NCI-H2081 (cell line): Measurements from ENCODE around the gene STK32C.
"Not testable (repeated sequence)": the region's sequence is repeated elsewhere in the genome, so short reads cannot be mapped to it uniquely, and the experiment has no call there.

Experiments
- DNase-seq, 2 experiments: peaks; one replicate each; lab custom pipeline; 2025; lab: John Stamatoyannopoulos, UW

Gene STK32C

GRCh38 chr10:132168571-132169030 is 139.1 kb downstream of the STK32C start:
- DNase-seq: no peak

DNA sequence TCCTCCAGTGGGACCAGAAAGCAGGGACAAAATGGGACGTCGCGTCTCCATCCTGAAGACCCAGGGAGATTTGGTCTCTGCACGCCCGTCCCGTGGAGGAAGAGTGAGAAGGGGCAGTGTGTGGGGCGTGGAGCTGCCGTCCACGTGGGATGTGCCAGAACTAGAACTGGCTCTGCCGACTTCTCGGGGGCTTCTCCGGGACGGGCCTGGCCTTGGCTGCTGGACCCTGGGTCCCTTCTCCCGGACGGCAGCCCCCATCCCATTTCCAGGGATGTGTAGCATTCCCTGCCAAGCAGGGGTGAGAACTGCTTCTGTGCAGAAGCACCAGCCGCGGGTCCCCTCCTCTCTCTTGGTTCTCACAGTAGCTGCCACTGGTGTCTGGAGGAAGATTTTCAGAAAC is 139.8 kb downstream of the STK32C start:
- no peak for DNase-seq

DNA sequence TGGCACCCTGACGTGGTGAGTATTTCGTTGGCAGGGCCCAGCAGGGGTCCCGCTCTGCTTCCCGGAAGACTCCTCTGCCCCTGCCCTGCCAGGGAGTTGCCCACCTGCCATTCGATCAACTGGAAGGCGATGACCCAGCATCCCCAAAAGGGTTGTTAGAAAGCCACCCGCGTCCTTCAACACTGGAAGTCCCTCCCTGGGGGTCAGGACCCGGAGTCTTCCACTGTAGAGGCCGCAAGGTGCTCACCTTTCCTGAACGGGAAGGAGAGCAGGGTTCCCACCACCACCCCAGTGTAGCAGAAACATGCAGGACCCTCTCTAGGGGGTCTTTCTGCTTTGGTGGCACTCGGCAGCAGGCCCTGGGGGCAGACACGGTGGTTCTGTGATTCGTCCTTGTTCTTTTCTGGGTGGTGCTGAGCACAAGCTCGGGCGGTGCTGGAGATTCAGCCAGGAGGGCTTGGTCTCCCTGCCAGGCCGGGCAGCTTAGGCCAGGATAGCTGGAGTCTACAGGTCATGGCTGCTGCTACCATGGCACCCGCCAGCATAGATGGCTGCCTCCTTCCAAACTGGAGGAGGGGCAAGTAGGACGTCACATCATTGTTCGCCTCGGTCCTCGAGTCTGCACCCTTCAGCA is 140.6 kb downstream of the STK32C start:
- no peak for DNase-seq

- DNase-seq: no peak
These were observed 141.4 kb downstream of the STK32C start for GRCh38 chr10:132166216-132166950.

- no peak for DNase-seq
These were observed 142.3 kb downstream of the STK32C start for GRCh38 chr10:132165416-132165980.

- DNase-seq: no peak
These were observed 142.9 kb downstream of the STK32C start for GRCh38 chr10:132164761-132165278.

DNA sequence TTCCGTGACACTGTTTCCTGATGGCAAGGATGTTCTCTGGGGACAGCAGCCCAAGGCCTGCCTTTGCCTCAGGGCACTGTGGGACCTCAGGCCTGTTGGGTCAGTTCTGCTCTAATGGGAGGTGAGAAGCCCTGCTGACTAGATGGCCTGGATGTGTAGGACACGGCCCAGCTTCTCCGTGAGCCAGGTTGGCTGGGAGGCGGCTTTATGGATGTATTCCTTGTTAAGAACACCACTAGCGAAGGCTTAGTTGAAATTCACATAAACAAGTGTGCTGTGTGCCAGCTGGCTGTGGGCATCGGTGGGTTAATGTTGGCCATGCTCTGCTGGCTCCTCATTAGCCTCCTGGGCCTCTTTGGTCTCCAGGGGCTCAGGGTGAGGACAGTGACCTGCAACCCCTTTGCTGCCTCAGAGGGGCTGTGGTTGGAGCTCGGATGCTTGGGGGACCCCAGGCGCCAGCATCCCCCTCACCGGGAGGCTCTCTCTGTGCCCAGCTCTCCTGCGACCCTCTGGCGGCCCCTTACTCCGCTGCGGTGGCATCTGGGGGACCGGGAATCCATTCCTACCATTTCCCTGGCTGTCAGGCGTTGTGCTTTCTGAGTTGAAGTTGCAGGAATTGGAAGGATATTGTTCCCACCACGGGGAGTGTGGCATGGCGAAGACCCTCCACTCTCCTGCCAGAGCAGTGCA is 143.8 kb downstream of the STK32C start:
- no peak for DNase-seq

DNA sequence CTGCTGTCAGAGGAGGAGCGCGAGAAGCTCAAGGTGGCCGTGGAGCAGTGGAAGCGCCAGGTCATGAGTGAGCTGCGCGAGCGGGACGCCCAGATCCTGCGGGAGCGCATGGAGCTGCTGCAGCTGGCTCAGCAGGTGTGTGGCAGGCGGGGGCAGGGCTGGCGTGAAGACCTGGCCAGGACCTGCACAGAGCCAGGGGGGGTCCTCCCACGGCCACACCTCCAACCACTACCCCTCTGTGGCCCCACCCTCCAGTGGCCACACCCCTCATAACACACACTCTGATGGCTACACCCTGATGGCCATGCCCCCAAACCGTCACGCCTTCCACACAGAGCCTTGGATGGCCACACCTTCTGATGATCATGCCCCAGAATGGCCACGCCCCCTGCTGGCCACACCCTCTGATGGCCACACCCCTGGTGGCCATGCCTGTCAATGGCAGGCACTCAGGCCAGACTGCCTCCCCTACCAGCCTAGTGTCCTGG is 144.4 kb downstream of the STK32C start:
- DNase-seq: peak in 1 of 2 experiments; percentile 24

DNA sequence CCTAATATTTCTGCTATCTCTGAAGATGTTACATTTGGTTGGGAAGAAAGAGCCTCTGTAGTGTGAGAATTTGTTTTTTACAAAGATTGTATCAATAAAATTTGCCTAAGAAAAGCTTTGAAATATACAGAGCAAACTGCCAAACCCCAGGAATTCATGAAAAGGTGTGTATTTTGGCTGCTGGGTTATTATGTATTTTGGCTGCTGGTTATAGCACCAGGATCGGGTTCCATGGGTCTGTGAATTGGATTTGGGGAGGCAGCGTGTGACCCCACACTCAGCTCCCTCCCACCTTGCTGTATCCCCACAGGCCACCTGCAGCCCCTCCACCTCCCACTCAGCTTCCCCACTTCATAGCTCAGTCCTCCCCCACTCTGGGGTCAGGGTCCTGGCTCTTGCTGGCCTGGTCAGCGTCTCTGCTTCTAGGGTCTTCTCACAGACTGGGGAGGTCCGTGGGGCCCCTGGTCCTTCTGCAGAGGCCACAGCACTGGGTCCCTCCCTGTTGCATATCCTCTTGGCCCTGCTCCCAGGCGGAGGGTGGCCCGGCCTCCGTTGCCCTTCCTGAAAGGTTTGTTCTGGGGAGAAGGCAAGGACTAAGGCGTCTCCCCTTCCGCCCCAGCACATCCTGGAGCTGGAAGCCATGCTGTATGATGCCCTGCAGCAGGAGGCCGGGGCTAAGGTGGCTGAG is 145.0 kb downstream of the STK32C start:
- no peak for DNase-seq

DNA sequence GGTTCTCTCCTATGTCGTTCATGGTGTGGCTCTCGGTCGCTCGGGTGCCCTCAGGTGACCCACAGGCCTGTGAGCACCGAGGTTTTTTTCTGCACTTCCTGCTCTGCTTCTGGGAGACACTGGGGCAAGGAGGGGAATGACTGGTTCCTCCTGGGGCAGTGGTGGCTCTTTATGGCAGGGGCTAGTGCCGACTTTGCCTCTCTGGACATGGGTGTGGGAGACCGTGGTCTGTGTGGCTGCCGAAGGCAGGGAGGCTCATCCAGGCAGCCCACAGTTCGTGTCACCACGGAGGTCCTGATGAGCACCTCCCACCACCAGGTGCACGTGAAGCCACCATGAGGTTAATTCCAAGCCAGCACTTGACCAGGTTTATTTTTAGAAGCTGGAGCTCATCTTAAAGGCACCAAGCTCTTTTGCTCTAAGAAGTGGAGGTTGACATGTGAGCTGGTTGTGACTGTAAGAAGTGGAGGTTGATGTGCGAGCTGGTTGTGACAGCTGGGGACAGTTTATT is 145.7 kb downstream of the STK32C start:
- DNase-seq: no peak

GRCh38 chr10:132160834-132161622 is 146.7 kb downstream of the STK32C start:
- not testable (repeated sequence) for DNase-seq

- not testable (repeated sequence) for DNase-seq
These were observed 147.5 kb downstream of the STK32C start for GRCh38 chr10:132160231-132160630.

GRCh38 chr10:132159302-132160230 is 148.2 kb downstream of the STK32C start:
- DNase-seq: not testable (repeated sequence)

DNA sequence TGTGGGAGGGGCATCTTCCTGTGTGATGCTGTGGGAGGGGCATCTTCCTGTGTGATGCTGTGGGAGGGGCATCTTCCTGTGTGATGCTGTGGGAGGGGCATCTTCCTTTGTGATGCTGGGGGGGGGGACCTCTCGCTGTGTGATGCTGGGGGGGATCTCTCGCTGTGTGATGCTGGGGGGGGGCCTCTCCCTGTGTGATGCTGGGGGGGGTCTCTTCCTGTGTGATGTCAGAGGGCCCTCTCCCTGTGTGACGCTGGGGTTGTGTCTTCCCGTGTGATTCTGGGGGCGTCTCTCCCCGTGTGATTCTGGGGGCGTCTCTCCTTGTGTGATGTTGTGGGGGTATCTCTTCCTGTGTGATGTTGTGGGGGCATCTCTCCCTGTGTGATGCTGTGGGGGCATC is 148.9 kb downstream of the STK32C start:
- no peak for DNase-seq

- DNase-seq: no peak
These were observed 149.5 kb downstream of the STK32C start for GRCh38 chr10:132158122-132158741.
